Kidney (tissue), 14 donors: ENCODE data around the gene HSPB8. TPM values are rescaled to one million over a fixed set of nuclear protein-coding genes. Genes with fewer than 3 reads are reported as not detected.

ENCODE experiments used
- DNase-seq, 5 donors: peaks; one replicate each; pipeline ENCODE4 v3.0.0-alpha.2; 2013 to 2020
- FAIRE-seq: peaks from 2 replicates; lab custom pipeline; 2012; peaks lifted over from hg19 to GRCh38; lab: Jason Lieb, UNC
- H3K27ac ChIP-seq, 2 donors: one replicate each; pipeline ENCODE4 v1.7.0; 2013; ENCODE audit warnings: low read depth in 2 of 2, low read length in 2 of 2, inconsistent platforms in 1 of 2
- H3K27me3 ChIP-seq: one replicate; pipeline ENCODE4 v1.7.1; 2013; ENCODE audit warnings: low read length, inconsistent platforms; ENCODE audit not compliant: control insufficient read depth, insufficient read depth
- H3K36me3 ChIP-seq, 3 donors: one replicate each; pipeline versions ENCODE4 v1.7.0 to v1.7.1; 2013; ENCODE audit warnings: low read length in 3 of 3, control low read depth in 1 of 3, inconsistent platforms in 1 of 3; ENCODE audit not compliant: insufficient read depth in 3 of 3, control insufficient read depth in 2 of 3
- H3K4me1 ChIP-seq, 3 donors: one replicate each; pipeline versions ENCODE4 v1.7.0 to v1.7.1; 2013; ENCODE audit warnings: low read length in 3 of 3, inconsistent platforms in 1 of 3, low read depth in 1 of 3; ENCODE audit not compliant: control insufficient read depth in 2 of 3, insufficient read depth in 2 of 3
- H3K4me3 ChIP-seq, 3 donors: one replicate each; pipeline versions ENCODE4 v1.7.0 to v1.8.1; 2013; ENCODE audit warnings: low read length in 3 of 3, control low read depth in 1 of 3, inconsistent platforms in 1 of 3
- H3K9ac ChIP-seq, 3 donors: one replicate each; pipeline versions ENCODE4 v1.7.0 to v1.7.1; 2013; ENCODE audit warnings: low read length in 3 of 3, control low read depth in 1 of 3, inconsistent platforms in 1 of 3
- H3K9me3 ChIP-seq, 3 donors: one replicate each; pipeline versions ENCODE4 v1.7.0 to v1.7.1; 2013; ENCODE audit warnings: low read length in 3 of 3, control low read depth in 1 of 3, inconsistent platforms in 1 of 3; ENCODE audit not compliant: control insufficient read depth in 2 of 3, insufficient read depth in 1 of 3
- CTCF ChIP-seq: IDR thresholded peaks from 3 replicates; pipeline ENCODE4 v1.5.1; 2012; ENCODE audit warnings: mild to moderate bottlenecking, moderate library complexity, borderline replicate concordance; ENCODE audit not compliant: insufficient read depth; ENCODE audit errors: extremely low read depth
- intact Hi-C: fragments of 100-400 bp; cut with DNase I; formaldehyde crosslinking; loops from one replicate; pipeline ENCODE4 v1.11.1; 2022
- polyA plus RNA-seq: library from polyadenylated mRNA; stranded (reverse); fragments of 350-450 nt; fragmentation: Illumina TruSeq; extraction: RNeasy Lipid Tissue Mini Kit (QIAGEN cat#74804); gene quantifications from one replicate; pipeline ENCODE4 v1.2.3, GENCODE V29; 2014; ENCODE audit warnings: low read depth, low replicate concordance; ENCODE audit not compliant: insufficient read depth
- total RNA-seq: library from RNA; stranded (reverse); fragmentation: NEBNext Ultra II Directional; extraction: Animal tissue kit (Norgen Biotek cat#: 25700); gene quantifications from one replicate; pipeline ENCODE4 v1.2.1, GENCODE V29; 2021
- donor health status: control.
- donor health status: control.
- donor health status: control.
- donor health status: control.
- donor health status: control.
- donor health status: DM: yes; HTN: yes; CAD: no.
- donor health status: Normal renal cell carcinoma (clear cell type).

HSPB8 gene
- total and polyA plus RNA-seq, 2 donors from 2014 or later, result 67.2 to 81.3 TPM

- intact Hi-C loops, result no loop called here
- FAIRE-seq (no peak), DNase-seq (no peak)
- TF ChIP-seq CTCF, result no peak
- Histone ChIP-seq H3K4me1 (no peaks in the 10 kb centered on the region), H3K9me3 (peaks cover 0 to 4% (median 0%) of the 10 kb centered on the region in 3 donors), H3K36me3 (no peaks in the 10 kb centered on the region), H3K4me3 (no peak overlapping the region), H3K9ac (no peak overlapping the region), H3K27ac (no peak overlapping the region), H3K27me3 (peaks cover 5% of the 10 kb centered on the region)
Observed at GRCh38 chr12:119156401-119157044, 22.2 kb upstream of the HSPB8 start.

DNA sequence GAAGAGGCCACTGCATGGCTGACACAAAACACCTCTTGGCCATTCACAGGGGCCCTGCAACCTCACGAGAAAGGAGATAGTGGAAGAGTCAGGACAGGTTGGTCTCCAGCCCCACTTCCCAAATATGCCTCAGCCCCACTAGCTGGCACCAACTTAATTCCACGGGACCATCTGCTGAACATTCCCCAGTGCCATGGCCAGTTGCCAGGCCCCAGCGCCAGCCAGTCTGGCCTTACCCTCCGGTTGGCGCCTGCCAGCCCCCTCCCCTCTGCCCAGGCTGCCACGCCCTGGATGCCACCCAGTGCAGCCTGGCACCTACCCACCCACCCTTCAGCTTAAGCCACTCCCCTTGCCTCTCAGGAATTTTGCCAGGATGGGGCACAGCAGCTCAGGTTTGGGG, 21.2 kb upstream of the HSPB8 start:
- no peak for FAIRE-seq
- H3K27me3 ChIP-seq, result peaks cover 4% of the 10 kb centered on the region
- no peaks in the 10 kb centered on the region for H3K9me3 ChIP-seq
- H3K36me3 ChIP-seq, result no peaks in the 10 kb centered on the region
- no peak overlapping the region for H3K4me3 ChIP-seq
- no peaks in the 10 kb centered on the region for H3K4me1 ChIP-seq
- TF ChIP-seq CTCF, result no peak
- intact Hi-C loops, result no loop called here
- no peak for DNase-seq
- no peak overlapping the region for H3K27ac ChIP-seq
- no peak overlapping the region for H3K9ac ChIP-seq

- Histone ChIP-seq H3K27ac (no peak overlapping the region), H3K4me3 (no peak overlapping the region), H3K36me3 (no peaks in the 10 kb centered on the region), H3K9ac (no peak overlapping the region), H3K9me3 (no peaks in the 10 kb centered on the region), H3K4me1 (no peaks in the 10 kb centered on the region), H3K27me3 (no peaks in the 10 kb centered on the region)
- peak in 1 of 5 donors; percentile 22 for DNase-seq
- FAIRE-seq, result no peak
- intact Hi-C loops, result no loop called here
- no peak for TF ChIP-seq CTCF
Observed at GRCh38 chr12:119157978-119158377, 20.8 kb upstream of the HSPB8 start.

GRCh38 chr12:119158402-119158801, 20.3 kb upstream of the HSPB8 start:
- FAIRE-seq (no peak), DNase-seq (no peak)
- Histone ChIP-seq H3K4me1 (no peaks in the 10 kb centered on the region), H3K4me3 (no peak overlapping the region), H3K9me3 (no peaks in the 10 kb centered on the region), H3K27me3 (no peaks in the 10 kb centered on the region), H3K9ac (no peak overlapping the region), H3K27ac (no peak overlapping the region), H3K36me3 (no peaks in the 10 kb centered on the region)
- intact Hi-C loops, result no loop called here
- TF ChIP-seq CTCF, result no peak
